NOMO-1 (cell line): ENCODE results near the gene RABL2B.

Experiments used
- DNase-seq, 2 experiments: peaks; one replicate each; lab custom pipeline; 2025; ENCODE audit not compliant: unreplicated experiment in 2 of 2; lab: John Stamatoyannopoulos, UW

Gene RABL2B

DNA sequence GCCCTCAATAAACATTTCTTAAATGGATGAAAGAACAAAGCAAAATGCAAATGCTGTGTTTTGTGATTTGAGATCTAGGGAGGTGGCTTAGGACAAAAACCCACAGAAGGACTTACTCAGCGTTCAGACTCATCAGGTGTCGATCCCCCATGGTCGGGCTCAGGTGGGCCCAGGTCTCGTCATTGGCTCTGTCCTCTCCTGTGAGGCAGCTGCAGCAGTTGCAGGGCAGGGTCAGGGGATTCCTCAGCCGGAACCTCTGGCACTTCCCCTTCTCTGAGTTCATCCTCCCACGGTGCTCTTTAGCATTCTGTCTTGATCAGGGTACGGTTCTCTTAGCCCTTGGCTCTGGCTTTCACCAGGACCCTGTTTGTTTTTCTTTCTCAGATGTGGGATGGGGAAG, 59.4 kb downstream of the RABL2B start:
- DNase-seq, result no peak

DNA sequence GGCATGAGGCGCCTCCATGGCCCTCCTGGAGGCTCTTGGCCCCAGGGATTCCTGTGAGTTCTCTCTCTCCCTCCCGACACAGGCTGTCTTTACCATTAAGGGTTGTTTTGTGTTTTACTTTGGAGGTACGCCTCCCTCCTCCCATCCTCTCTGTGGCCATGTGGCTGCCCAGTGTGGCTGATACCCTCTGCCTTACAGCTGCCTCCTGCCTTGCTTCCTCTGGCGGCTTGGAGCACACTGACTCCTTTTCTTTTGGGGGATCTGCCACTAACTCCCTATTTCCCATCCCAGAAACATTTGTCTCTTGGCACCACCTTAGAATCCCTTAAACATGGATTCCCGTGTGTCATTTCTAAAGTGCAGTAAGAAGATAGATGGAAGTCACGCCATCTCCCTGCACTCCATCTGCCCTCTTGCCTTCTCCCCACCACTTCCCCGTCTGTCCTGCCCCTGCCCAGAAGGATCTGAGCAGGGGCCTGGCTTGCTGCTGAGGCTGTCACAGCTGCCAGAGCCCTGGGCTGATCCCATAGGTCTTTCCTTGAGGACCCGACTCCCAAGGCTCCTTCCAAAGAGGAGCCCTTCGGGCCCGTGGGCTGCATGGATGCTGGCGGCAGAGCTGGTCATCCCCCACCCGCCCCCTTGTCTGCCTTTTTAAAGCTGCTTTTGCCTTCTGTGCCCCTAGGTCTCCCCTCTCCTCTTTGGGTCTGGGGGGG, 60.6 kb downstream of the RABL2B start:
- no peak for DNase-seq

DNA sequence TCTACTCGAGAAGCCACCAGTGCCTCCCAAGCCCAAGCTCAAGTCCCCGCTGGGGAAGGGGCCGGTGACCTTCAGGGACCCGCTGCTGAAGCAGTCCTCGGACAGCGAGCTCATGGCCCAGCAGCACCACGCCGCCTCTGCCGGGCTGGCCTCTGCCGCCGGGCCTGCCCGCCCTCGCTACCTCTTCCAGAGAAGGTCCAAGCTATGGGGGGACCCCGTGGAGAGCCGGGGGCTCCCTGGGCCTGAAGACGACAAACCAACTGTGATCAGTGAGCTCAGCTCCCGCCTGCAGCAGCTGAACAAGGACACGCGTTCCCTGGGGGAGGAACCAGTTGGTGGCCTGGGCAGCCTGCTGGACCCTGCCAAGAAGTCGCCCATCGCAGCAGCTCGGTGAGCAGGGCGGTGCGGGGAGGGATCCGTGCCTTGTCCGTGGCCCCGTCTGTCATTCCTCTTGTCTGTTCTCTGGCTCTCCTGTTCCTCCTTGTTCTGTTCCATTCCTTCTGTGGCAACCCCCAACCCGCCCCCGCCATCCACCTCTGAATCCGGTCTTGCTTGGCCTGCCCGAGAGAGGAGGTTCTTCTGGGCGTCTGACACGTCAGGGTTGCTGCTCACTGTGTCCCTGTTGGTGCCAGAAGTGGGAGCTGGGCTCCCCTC, 61.3 kb downstream of the RABL2B start:
- no peak for DNase-seq

DNA sequence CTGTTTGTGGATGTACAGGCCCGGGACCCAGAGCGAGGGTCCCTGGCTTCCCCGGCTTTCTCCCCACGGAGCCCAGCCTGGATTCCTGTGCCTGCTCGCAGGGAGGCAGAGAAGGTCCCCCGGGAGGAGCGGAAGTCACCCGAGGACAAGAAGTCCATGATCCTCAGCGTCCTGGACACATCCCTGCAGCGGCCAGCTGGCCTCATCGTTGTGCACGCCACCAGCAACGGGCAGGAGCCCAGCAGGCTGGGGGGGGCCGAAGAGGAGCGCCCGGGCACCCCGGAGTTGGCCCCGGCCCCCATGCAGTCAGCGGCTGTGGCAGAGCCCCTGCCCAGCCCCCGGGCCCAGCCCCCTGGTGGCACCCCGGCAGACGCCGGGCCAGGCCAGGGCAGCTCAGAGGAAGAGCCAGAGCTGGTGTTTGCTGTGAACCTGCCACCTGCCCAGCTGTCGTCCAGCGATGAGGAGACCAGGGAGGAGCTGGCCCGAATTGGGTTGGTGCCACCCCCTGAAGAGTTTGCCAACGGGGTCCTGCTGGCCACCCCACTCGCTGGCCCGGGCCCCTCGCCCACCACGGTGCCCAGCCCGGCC, 62.1 kb downstream of the RABL2B start:
- DNase-seq, result no peak

DNA sequence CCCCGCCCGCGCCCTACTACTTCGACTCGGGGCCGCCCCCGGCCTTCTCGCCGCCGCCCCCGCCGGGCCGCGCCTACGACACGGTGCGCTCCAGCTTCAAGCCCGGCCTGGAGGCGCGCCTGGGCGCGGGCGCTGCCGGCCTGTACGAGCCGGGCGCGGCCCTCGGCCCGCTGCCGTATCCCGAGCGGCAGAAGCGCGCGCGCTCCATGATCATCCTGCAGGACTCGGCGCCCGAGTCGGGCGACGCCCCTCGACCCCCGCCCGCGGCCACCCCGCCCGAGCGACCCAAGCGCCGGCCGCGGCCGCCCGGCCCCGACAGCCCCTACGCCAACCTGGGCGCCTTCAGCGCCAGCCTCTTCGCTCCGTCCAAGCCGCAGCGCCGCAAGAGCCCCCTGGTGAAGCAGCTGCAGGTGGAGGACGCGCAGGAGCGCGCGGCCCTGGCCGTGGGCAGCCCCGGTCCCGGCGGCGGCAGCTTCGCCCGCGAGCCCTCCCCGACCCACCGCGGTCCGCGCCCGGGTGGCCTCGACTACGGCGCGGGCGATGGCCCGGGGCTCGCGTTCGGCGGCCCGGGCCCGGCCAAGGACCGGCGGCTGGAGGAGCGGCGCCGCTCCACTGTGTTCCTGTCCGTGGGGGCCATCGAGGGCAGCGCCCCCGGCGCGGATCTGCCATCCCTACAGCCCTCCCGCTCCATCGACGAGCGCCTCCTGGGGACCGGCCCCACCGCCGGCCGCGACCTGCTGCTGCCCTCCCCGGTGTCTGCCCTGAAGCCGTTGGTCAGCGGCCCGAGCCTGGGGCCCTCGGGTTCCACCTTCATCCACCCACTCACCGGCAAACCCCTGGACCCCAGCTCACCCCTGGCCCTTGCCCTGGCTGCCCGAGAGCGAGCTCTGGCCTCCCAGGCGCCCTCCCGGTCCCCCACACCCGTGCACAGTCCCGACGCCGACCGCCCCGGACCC, 62.9 kb downstream of the RABL2B start:
- DNase-seq, result no peak

DNA sequence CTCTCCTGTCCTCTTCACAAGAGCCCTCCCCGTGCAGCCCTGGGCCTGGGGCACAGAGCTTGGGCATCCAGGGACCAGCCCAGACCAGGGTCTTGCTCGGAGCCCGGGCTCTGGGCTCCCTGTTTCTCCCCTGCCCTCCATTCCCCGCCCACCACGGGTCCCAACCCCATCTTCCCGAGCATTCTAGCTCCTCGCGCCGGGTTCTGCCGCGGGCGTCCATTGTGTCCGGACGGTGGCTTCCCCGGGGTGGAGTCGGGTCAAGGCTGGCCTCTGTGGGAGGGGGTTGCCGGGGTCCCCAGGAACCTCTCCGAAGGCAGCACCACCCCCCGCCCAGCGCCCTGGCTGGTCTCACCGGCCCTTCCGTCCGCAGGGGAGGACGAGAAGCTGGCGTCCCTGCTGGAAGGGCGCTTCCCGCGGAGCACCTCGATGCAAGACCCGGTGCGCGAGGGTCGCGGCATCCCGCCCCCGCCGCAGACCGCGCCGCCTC, 63.6 kb downstream of the RABL2B start:
- DNase-seq, result no peak

DNA sequence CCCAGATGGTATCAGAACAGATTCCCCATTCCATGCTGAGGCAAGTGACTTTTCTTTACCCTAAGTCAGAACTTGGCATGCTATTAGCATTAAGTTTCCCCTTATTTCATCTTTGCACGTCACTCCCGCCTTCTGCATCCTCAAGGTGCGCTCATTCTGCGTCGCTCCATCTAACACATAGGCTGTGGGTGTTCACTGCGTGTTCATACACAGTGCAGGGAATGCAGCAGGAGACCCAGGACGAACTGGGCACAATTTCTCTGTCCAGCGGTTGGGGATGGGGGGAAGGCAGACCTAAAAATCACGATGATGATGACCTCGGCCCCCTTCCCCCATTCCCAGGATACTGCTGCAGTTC, 65.1 kb downstream of the RABL2B start:
- DNase-seq, result no peak

DNA sequence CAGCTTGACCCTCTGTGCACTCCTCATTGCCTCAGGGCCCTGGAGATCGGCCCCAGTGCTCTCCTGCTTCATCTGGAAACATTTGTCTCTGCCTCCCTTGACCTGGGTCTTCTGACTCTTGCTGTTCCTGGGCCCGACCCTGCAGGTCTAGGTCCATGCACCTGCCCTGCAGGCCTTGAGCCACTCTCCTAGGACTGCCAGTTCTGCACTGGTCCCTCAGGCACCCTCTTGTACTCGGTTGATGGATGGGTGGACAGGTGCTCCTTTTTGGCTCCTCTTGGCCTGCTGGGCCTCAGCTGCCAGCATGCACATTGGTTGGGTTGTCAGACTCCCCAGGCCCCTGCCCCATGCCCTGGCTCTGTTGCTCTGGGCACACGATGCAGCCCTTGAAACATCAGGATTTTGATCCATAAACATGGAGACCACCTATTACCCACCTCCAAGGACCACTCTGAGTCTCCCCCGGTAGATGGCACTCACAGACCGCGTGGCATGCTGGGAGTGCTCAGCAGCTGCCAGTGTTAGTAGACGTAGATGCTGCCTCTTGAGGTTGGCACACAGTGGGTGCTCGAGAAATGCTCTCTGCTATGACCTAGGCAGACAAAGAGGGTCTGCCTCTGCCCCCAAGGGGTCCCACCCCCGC, 65.6 kb downstream of the RABL2B start:
- no peak for DNase-seq
